ENCODE measurements around the gene UPF3B.
"Not testable (repeated sequence)": the region's sequence is repeated elsewhere in the genome, so short reads cannot be mapped to it uniquely, and the experiment has no call there.

The UPF3B gene

GRCh38 chrX:119824221-119824620 lies 28.5 kb downstream of the UPF3B start:
- not testable (repeated sequence) for DNase-seq (ENCODE audit: low read depth in 1 of 2, low spot score in 1 of 2)

DNA sequence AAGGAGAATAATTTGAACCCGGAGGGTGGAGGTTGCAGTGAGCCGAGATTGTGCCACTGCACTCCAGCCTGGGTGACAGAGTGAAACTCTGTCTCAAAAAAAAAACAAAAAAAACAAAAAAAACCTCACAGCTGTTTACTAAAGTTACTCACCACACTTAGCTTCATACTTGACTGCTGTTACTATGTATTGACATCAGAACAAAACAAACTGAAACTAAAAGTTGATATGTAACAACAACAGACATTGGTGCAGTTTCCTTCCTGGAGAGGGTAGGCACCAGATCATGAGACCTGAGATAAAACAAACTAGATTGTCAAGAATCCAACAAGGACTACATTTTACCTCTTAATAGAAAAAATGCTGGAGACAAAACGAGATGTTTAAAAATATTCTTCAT lies 31.1 kb downstream of the UPF3B start:
- not testable (repeated sequence) for DNase-seq (ENCODE audit: low read depth in 1 of 2, low spot score in 1 of 2)

DNA sequence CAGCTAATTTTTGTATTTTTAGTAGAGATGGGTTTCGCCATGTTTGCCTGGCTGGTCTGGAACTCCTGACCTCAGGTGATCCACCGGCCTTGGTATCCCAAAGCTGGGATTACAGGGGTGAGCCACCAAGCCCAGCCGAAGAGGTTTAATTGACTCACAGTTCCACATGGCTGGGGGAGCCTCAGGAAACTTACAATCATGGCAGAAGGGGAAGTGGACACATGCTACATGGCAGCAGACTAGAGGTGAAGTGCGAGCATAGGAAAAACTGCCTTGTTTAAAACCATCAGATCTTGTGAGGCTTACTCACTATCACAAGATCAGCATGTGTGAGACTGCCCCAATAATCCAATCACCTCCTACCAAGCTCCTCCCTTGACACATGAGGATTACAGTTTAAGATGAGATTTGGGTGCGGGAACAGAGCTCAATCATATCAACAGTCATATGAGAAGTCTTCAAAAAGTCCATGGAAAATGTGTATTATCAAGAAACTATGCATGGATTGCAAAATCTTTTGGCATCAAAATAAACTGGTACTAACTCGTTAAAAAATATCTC lies 35.6 kb downstream of the UPF3B start:
- DNase-seq (ENCODE audit: low read depth in 1 of 2, low spot score in 1 of 2), result no peak

GRCh38 chrX:119816300-119816699 lies 36.5 kb downstream of the UPF3B start:
- no peak for DNase-seq (ENCODE audit: low read depth in 1 of 2, low spot score in 1 of 2)

- DNase-seq (ENCODE audit: low read depth in 1 of 2, low spot score in 1 of 2), result no peak
These were observed 43.5 kb downstream of the UPF3B start for GRCh38 chrX:119809185-119809666.

DNA sequence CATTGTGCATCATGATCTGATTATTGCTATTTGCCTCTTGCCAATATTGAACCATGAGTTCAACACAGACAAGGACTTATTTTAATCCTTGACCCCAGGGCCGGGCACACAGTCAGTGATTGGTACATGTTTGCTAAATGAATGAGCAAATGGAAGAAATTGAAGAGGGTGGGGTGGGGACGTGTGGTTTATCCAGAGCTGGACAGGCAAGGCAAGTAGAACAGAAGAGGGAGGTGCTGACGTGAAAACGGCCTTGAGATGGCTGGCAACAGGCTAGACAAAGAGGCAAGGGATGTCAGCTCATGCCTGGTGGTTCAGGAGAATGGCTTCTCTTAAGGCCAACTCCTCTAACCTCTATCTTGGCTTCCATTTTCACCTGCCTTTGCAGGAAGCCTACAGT lies 44.3 kb downstream of the UPF3B start:
- DNase-seq (ENCODE audit: low read depth in 1 of 2, low spot score in 1 of 2), result not testable (repeated sequence)

GRCh38 chrX:119802546-119802945 lies 50.2 kb downstream of the UPF3B start:
- DNase-seq (ENCODE audit: low read depth in 1 of 2, low spot score in 1 of 2), result no peak

- DNase-seq (ENCODE audit: low read depth in 1 of 2, low spot score in 1 of 2), result no peak
These were observed 51.2 kb downstream of the UPF3B start for GRCh38 chrX:119801253-119802221.

GRCh38 chrX:119791437-119792231 lies 61.1 kb downstream of the UPF3B start, which contains the start of gene RPL39:
RPL39 (minus strand) TSS chrX:119791630; CDS start chrX:119791576, 54 bp downstream.
- peak; percentile 49 to 59 for DNase-seq (ENCODE audit: low read depth in 1 of 2, low spot score in 1 of 2)

DNA sequence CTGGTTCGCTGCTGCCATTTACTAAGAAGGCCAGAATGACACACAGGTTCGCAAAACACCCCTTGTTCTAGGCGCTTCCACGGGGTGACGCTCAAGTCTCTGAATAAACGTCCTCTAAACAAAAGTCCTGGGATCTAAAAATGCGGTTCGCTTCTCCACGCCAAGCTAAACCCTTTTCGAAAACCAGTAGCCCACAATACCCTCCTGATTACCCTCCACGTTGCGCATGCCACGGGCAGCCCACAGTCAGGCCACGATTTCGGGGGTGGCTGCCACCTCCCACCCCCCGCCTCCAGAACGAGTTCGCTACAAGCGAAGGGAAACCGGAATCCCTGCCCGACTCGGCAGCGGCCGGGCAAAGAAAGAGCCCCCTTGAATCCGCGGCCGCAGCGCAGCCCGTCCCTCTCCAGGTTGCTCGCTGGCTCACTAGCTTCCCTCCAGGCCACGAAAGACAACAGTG lies 61.8 kb downstream of the UPF3B start:
- peak; percentile 2 to 14 for DNase-seq (ENCODE audit: low read depth in 1 of 2, low spot score in 1 of 2)

- peak in 1 of 2 donors; percentile 21 for DNase-seq (ENCODE audit: low read depth in 1 of 2, low spot score in 1 of 2)
These were observed 67.9 kb downstream of the UPF3B start for GRCh38 chrX:119784747-119785446.

All from stimulated activated CD4-positive, alpha-beta T cell treated with anti-CD3 and anti-CD28 coated beads, Interleukin-15, amount 100 ng/mL, for 1 hour (primary cell).